ENCODE data around the gene NOL4L.
A peak's percentile ranks its signal among the peaks of the same experiment; 100 is the strongest.

NOL4L gene

GRCh38 chr20:32447136-32448027 lies 137.8 kb downstream of the NOL4L start:
- no peak for DNase-seq (ENCODE audit: low read depth in 3 of 3)

GRCh38 chr20:32446301-32447100 lies 138.6 kb downstream of the NOL4L start:
- DNase-seq (ENCODE audit: low read depth in 3 of 3): no peak

- DNase-seq (ENCODE audit: low read depth in 3 of 3): no peak
These were observed 139.4 kb downstream of the NOL4L start for GRCh38 chr20:32445539-32446273.

- DNase-seq (ENCODE audit: low read depth in 3 of 3): no peak
These were observed 140.5 kb downstream of the NOL4L start for GRCh38 chr20:32444474-32445220.

- no peak for DNase-seq (ENCODE audit: low read depth in 3 of 3)
These were observed 141.7 kb downstream of the NOL4L start for GRCh38 chr20:32443386-32443974.

GRCh38 chr20:32442630-32443373 lies 142.3 kb downstream of the NOL4L start:
- no peak for DNase-seq (ENCODE audit: low read depth in 3 of 3)

- no peak for DNase-seq (ENCODE audit: low read depth in 3 of 3)
These were observed 143.5 kb downstream of the NOL4L start for GRCh38 chr20:32441638-32442037.

GRCh38 chr20:32440758-32441078 lies 144.4 kb downstream of the NOL4L start:
- DNase-seq (ENCODE audit: low read depth in 3 of 3): no peak

- no peak for DNase-seq (ENCODE audit: low read depth in 3 of 3)
These were observed 144.9 kb downstream of the NOL4L start for GRCh38 chr20:32440069-32440757.

GRCh38 chr20:32439132-32439829 lies 145.9 kb downstream of the NOL4L start:
- DNase-seq (ENCODE audit: low read depth in 3 of 3): peak in 1 of 3 experiments; percentile 27

- no peak for DNase-seq (ENCODE audit: low read depth in 3 of 3)
These were observed 146.7 kb downstream of the NOL4L start for GRCh38 chr20:32438331-32438858.

- DNase-seq (ENCODE audit: low read depth in 3 of 3): no peak
These were observed 147.6 kb downstream of the NOL4L start for GRCh38 chr20:32437391-32438074.

GRCh38 chr20:32436968-32437367 lies 148.2 kb downstream of the NOL4L start:
- no peak for DNase-seq (ENCODE audit: low read depth in 3 of 3)

GRCh38 chr20:32436142-32436861 lies 148.8 kb downstream of the NOL4L start:
- no peak for DNase-seq (ENCODE audit: low read depth in 3 of 3)

GRCh38 chr20:32435449-32436107 lies 149.6 kb downstream of the NOL4L start:
- no peak for DNase-seq (ENCODE audit: low read depth in 3 of 3)

GRCh38 chr20:32434434-32434833 lies 150.7 kb downstream of the NOL4L start:
- DNase-seq (ENCODE audit: low read depth in 3 of 3): no peak

Data from stimulated activated CD4-positive, alpha-beta T cell treated with anti-CD3 and anti-CD28 coated beads, TNF-alpha, amount 100 ng/mL, for 24 hours (primary cell).